ENCODE results near the gene CFAP300. TPM values are rescaled to one million over a fixed set of nuclear protein-coding genes. Genes with fewer than 3 reads are reported as not detected.

CFAP300 gene
- polyA plus RNA-seq, 1 of the 3 experiments (the other 2 are of a cell fraction) = 1.5 TPM

DNA sequence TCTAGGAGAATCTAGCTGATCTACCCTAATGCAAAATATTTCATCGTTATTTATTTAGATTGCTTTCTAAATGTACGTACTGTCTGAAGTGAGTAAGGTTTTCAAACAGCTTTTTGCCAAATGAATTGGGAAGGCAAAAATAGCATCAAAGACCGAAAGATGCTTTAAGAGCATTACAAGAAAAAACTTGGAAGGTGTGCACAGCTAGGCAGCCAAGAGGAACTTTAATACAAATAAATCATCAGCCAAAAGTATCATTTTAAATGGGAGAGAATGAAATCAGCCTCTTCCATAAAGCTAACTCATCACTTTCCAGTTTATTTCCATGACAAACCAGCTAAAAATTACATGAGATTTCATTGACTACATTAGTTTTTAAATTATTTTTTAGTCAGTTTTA is 30.2 kb upstream of the CFAP300 start:
- Histone ChIP-seq H3K4me3 (ENCODE audit: low read depth in 2 of 2, low read length in 1 of 2) (no peak overlapping the region), H3K4me1 (ENCODE audit: control insufficient read depth in 1 of 2, insufficient read depth in 2 of 2, low read depth in 1 of 2, low read length in 1 of 2) (0 out of 4 replicates have a peak, but pooled peaks cover 0 to 7% of the 10 kb centered on the region in 2 experiments), H2AFZ (ENCODE audit: low read depth) (peak overlapping the region; percentile 81; the same call in 1 of the 2 replicates), H3K4me2 (no peak overlapping the region), H3K79me2 (ENCODE audit: insufficient read depth) (no peaks in the 10 kb centered on the region), H3K9ac (no peak overlapping the region), H3K9me2 (no peaks in the 10 kb centered on the region), H3F3A (replicated peaks; ENCODE audit: insufficient read depth) (peaks cover 3% of the 10 kb centered on the region), H3K9me3 (no peaks in the 10 kb centered on the region), H3K36me3 (replicated peaks in 1 of 2; ENCODE audit: control insufficient read depth in 1 of 2, insufficient read depth in 2 of 2, low read length in 1 of 2) (no peaks in the 10 kb centered on the region), H3K27ac (ENCODE audit: low read depth in 2 of 2, low read length in 1 of 2) (no peak overlapping the region), H3K27me3 (ENCODE audit: insufficient read depth) (no peaks in the 10 kb centered on the region), H4K20me1 (ENCODE audit: insufficient read depth) (no peaks in the 10 kb centered on the region)
- DNase-seq = no peak
- 47% methylated on average over 3 of the region's 3 CpGs for WGBS (ENCODE audit: low lambda C conversion rate)
- CTCF ChIA-PET = interaction anchor here (0.7 to 2.4 kb wide), 5 partner anchors 10 to 183 kb away, joined by 3 to 12 read pairs (median 3); no protein-coding TSS in a partner anchor
- TF ChIP-seq, protein P1, sequence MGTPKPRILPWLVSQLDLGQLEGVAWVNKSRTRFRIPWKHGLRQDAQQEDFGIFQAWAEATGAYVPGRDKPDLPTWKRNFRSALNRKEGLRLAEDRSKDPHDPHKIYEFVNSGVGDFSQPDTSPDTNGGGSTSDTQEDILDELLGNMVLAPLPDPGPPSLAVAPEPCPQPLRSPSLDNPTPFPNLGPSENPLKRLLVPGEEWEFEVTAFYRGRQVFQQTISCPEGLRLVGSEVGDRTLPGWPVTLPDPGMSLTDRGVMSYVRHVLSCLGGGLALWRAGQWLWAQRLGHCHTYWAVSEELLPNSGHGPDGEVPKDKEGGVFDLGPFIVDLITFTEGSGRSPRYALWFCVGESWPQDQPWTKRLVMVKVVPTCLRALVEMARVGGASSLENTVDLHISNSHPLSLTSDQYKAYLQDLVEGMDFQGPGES (IDR thresholded peaks at IDR 0.05; ENCODE audit: low read depth, low read length) = no peak
- TF ChIP-seq SMC3 (IDR thresholded peaks at IDR 0.05; ENCODE audit: low read depth, low read length) = no peak
- POLR2A ChIA-PET = no interaction called here

GRCh38 chr11:102026217-102026616 is 21.0 kb upstream of the CFAP300 start:
- ChIA-PET POLR2A (no interaction called here), CTCF (interaction anchor here (0.7 to 2.5 kb wide), 4 partner anchors 18 to 166 kb away, joined by 3 to 16 read pairs (median 6); no protein-coding TSS in a partner anchor)

GRCh38 chr11:102026959-102027358 is 20.3 kb upstream of the CFAP300 start:
- no peak overlapping the region for H3K9ac ChIP-seq
- no peaks in the 10 kb centered on the region for H3K9me3 ChIP-seq
- 12% methylated on average over 2 of the region's 2 CpGs for WGBS (ENCODE audit: low lambda C conversion rate)
- no peak overlapping the region for H3K4me3 ChIP-seq (ENCODE audit: low read depth in 2 of 2, low read length in 1 of 2)
- H4K20me1 ChIP-seq (ENCODE audit: insufficient read depth) = no peaks in the 10 kb centered on the region
- H3K79me2 ChIP-seq (ENCODE audit: insufficient read depth) = no peaks in the 10 kb centered on the region
- H3K27ac ChIP-seq (ENCODE audit: low read depth in 2 of 2, low read length in 1 of 2) = no peak overlapping the region
- no peaks in the 10 kb centered on the region for H3F3A ChIP-seq (replicated peaks; ENCODE audit: insufficient read depth)
- H3K9me2 ChIP-seq = no peaks in the 10 kb centered on the region
- CTCF ChIA-PET = interaction anchor here (0.7 to 1.9 kb wide), 2 partner anchors 19 to 31 kb away, joined by 3 to 8 read pairs; no protein-coding TSS in a partner anchor
- no peaks in the 10 kb centered on the region for H3K4me1 ChIP-seq (ENCODE audit: control insufficient read depth in 1 of 2, insufficient read depth in 2 of 2, low read depth in 1 of 2, low read length in 1 of 2)
- peaks cover 5% of the 10 kb centered on the region; the same call in 1 of the 2 replicates for H3K27me3 ChIP-seq (ENCODE audit: insufficient read depth)
- no peaks in the 10 kb centered on the region for H3K36me3 ChIP-seq (replicated peaks in 1 of 2; ENCODE audit: control insufficient read depth in 1 of 2, insufficient read depth in 2 of 2, low read length in 1 of 2)
- no peak overlapping the region for H3K4me2 ChIP-seq
- POLR2A ChIA-PET = no interaction called here
- no peak for DNase-seq
- H2AFZ ChIP-seq (ENCODE audit: low read depth) = no peak overlapping the region
- TF ChIP-seq, protein P2, sequence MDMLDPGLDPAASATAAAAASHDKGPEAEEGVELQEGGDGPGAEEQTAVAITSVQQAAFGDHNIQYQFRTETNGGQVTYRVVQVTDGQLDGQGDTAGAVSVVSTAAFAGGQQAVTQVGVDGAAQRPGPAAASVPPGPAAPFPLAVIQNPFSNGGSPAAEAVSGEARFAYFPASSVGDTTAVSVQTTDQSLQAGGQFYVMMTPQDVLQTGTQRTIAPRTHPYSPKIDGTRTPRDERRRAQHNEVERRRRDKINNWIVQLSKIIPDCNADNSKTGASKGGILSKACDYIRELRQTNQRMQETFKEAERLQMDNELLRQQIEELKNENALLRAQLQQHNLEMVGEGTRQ (IDR thresholded peaks at IDR 0.05; ENCODE audit: borderline replicate concordance, low read depth, low read length) = no peak
- no peak for TF ChIP-seq RXRA (IDR thresholded peaks at IDR 0.05; ENCODE audit: borderline replicate concordance, low read depth)
- TF ChIP-seq RAD21 (IDR thresholded peaks at IDR 0.05; ENCODE audit: low read length) = no peak
- TF ChIP-seq, protein P3, sequence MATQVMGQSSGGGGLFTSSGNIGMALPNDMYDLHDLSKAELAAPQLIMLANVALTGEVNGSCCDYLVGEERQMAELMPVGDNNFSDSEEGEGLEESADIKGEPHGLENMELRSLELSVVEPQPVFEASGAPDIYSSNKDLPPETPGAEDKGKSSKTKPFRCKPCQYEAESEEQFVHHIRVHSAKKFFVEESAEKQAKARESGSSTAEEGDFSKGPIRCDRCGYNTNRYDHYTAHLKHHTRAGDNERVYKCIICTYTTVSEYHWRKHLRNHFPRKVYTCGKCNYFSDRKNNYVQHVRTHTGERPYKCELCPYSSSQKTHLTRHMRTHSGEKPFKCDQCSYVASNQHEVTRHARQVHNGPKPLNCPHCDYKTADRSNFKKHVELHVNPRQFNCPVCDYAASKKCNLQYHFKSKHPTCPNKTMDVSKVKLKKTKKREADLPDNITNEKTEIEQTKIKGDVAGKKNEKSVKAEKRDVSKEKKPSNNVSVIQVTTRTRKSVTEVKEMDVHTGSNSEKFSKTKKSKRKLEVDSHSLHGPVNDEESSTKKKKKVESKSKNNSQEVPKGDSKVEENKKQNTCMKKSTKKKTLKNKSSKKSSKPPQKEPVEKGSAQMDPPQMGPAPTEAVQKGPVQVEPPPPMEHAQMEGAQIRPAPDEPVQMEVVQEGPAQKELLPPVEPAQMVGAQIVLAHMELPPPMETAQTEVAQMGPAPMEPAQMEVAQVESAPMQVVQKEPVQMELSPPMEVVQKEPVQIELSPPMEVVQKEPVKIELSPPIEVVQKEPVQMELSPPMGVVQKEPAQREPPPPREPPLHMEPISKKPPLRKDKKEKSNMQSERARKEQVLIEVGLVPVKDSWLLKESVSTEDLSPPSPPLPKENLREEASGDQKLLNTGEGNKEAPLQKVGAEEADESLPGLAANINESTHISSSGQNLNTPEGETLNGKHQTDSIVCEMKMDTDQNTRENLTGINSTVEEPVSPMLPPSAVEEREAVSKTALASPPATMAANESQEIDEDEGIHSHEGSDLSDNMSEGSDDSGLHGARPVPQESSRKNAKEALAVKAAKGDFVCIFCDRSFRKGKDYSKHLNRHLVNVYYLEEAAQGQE (IDR thresholded peaks at IDR 0.05; ENCODE audit: low read depth, low read length) = no peak
- no peak for TF ChIP-seq EP300 (IDR thresholded peaks at IDR 0.05; ENCODE audit: borderline replicate concordance in 1 of 2, low read depth in 1 of 2, low read length in 1 of 2)
- no peak for TF ChIP-seq RFX5 (IDR thresholded peaks at IDR 0.05; ENCODE audit: low read length)
- no peak for TF ChIP-seq SIN3A (IDR thresholded peaks at IDR 0.05; ENCODE audit: borderline replicate concordance, low read depth, low read length)
- TF ChIP-seq CHD2 (IDR thresholded peaks at IDR 0.05; ENCODE audit: low read length, partially characterized antibody) = no peak
- no peak for TF ChIP-seq MEF2A (IDR thresholded peaks at IDR 0.05; ENCODE audit: borderline replicate concordance, low read depth)
- no peak for TF ChIP-seq EZH2phosphoT487 (IDR thresholded peaks at IDR 0.05; ENCODE audit: borderline replicate concordance, low read depth)
- no peak for TF ChIP-seq FOSL2 (IDR thresholded peaks at IDR 0.05; ENCODE audit: borderline replicate concordance, low read depth)
- no peak for TF ChIP-seq MAX (IDR thresholded peaks at IDR 0.05; ENCODE audit: low read depth)
- no peak for TF ChIP-seq RCOR1 (IDR thresholded peaks at IDR 0.05; ENCODE audit: low read length)

More at GRCh38 chr11:102026217-102026616, 21.0 kb upstream of the CFAP300 start:
- Histone ChIP-seq H3F3A (replicated peaks; ENCODE audit: insufficient read depth) (no peaks in the 10 kb centered on the region), H3K4me3 (ENCODE audit: low read depth in 2 of 2, low read length in 1 of 2) (no peak overlapping the region), H3K4me1 (ENCODE audit: control insufficient read depth in 1 of 2, insufficient read depth in 2 of 2, low read depth in 1 of 2, low read length in 1 of 2) (no peaks in the 10 kb centered on the region), H3K27ac (ENCODE audit: low read depth in 2 of 2, low read length in 1 of 2) (no peak overlapping the region), H2AFZ (ENCODE audit: low read depth) (0 out of 2 replicates have a peak overlapping the region, but pooled peaks have one; percentile 26), H3K9me2 (no peaks in the 10 kb centered on the region), H3K36me3 (replicated peaks in 1 of 2; ENCODE audit: control insufficient read depth in 1 of 2, insufficient read depth in 2 of 2, low read length in 1 of 2) (no peaks in the 10 kb centered on the region), H3K9me3 (no peaks in the 10 kb centered on the region), H3K4me2 (no peak overlapping the region), H3K79me2 (ENCODE audit: insufficient read depth) (no peaks in the 10 kb centered on the region), H3K27me3 (ENCODE audit: insufficient read depth) (peaks cover 5% of the 10 kb centered on the region; the same call in 1 of the 2 replicates), H3K9ac (no peak overlapping the region), H4K20me1 (ENCODE audit: insufficient read depth) (no peaks in the 10 kb centered on the region)
- TF ChIP-seq EZH2phosphoT487 (IDR thresholded peaks at IDR 0.05; ENCODE audit: borderline replicate concordance, low read depth) (no peak), GABPA (IDR thresholded peaks at IDR 0.05; ENCODE audit: low read depth) (no peak)
- DNase-seq = no peak
- 29% methylated on average over 4 of the region's 4 CpGs for WGBS (ENCODE audit: low lambda C conversion rate)
